Stimulated activated CD4-positive, alpha-beta T cell treated with anti-CD3 and anti-CD28 coated beads, Interleukin-15, amount 100 ng/mL, for 24 hours (primary cell): Measurements from ENCODE around the gene CSNK1G1.
"Not testable (repeated sequence)": the region's sequence is repeated elsewhere in the genome, so short reads cannot be mapped to it uniquely, and the experiment has no call there.

Source experiments
- DNase-seq: peaks from one replicate; pipeline ENCODE4 v3.0.0-alpha.2; 2020

The CSNK1G1 gene

DNA sequence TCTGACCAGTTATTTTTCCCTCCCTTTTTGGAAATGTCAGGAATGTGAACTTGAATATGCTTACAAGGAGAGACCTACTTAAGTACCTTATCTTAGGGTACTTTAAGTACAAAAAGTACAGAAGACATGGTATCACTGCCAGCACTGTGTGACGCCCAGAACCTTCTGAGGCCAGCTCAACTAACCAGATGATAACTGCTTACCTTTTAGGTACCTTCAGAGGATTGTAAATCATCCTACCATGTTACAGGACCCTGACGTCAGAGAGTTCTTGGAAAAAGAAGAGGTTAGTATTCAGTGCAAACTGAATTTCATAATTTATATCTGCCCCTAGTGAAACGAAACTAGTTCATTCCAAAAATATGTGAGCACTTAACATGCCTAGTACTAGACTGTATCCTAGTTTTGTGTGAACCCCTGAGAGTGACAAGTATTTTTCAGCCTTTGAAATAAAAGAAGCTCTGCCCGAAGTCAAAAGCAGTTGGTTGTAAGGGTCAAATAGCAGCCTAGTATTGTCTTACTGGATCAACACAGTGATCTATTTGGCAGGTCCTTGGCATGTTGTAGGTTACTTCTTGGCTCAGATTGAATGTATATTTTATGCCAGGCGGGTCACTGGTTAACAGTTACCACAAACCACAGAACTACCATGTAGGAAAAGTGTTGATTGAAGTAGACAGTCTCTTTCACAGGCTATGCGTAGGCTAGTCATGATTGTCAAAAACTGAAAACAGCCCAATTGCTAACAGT lies 228.3 kb downstream of the CSNK1G1 start:
- no peak for DNase-seq

DNA sequence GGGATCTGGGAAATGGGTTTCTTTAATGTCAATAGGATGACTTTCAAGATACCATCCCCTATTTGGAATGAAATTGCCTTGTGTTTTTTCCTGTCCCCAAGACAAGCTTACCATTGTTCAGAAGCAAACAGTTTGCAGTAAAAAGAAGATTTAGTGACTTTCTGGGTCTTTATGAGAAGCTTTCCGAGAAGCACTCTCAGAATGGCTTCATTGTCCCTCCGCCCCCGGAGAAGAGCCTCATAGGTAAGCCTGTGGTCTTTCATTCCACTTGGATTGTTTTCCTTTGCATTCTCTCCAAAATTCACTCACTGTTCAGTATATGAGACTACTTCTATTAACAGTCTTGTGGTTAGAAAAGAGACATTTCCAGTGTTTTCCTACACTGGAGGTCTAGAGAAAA lies 230.0 kb downstream of the CSNK1G1 start:
- DNase-seq: no peak

DNA sequence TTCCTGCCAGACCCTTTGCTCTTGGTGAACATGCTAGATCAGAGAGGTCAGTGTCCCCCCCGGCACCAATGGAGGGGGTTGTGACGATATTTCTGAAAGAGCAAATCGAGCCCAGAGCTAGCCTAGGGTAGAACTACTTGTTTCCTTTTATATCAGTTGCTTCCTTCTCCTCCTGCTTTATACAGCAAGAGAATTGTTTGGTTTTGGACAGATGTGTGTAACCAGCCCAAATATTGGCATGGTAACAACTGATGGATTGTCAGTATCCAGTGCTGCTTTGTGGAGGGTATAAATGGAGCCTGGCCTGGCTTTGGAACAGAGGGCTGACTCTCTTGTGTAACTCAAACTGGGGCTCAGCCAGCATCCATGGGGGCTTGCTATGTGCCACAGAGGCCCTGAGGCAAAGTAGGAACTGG lies 233.0 kb downstream of the CSNK1G1 start:
- no peak for DNase-seq

DNA sequence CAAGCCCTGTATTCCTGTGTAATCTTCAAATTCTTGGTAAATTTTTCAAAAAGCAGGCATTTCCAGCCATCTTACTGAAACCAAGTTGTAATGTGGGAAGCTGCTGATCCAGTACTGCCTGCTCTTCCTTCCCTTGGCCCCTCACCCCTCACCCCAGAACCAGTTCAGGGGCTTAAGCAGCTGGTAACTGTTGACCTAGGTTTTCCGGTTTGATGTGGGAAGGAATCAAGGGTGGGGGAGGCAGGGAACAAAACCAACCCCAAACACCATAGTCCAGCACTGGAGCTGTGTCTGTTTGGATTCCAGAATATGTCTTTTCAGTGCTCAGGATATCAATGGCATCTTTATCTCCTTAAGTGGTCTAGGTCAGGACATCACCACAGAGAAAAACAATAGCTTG lies 233.5 kb downstream of the CSNK1G1 start:
- no peak for DNase-seq

DNA sequence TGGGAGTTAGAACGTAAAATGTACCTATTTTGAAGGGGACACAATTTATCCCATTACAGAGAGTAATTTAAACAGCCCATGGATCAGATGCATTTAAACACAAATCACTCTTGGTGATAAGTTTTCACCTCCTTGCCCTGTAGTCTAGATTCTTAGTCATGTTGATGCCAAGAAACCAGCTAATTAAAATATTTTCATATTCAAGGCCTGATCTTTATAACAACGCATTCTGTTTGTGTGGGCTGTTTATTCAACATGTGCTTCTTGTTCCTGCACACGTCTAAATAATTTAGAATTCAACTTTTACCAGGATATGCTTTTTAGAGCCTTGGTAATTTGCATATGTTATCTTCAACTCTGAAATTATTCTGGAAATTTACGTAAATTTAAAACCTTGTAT lies 234.4 kb downstream of the CSNK1G1 start:
- DNase-seq: no peak

DNA sequence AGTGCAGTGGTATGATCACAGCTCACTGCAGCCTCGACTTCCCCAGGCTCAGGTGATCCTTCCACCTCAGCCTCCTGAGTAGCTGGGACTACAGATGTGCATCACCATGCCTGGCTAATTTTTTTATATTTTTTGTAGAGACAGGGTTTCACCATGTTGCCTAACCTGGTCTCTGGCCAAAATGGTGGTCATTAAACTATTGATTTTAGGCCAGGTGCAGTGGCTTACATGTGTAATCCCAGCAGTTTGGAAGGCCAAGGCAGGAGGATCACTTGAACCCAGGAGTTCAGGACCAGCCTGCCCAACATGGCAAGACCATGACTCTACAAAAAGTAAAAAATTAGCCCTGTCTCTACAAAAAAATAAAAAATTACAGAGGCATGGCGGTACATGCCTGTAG lies 235.7 kb downstream of the CSNK1G1 start:
- DNase-seq: not testable (repeated sequence)

DNA sequence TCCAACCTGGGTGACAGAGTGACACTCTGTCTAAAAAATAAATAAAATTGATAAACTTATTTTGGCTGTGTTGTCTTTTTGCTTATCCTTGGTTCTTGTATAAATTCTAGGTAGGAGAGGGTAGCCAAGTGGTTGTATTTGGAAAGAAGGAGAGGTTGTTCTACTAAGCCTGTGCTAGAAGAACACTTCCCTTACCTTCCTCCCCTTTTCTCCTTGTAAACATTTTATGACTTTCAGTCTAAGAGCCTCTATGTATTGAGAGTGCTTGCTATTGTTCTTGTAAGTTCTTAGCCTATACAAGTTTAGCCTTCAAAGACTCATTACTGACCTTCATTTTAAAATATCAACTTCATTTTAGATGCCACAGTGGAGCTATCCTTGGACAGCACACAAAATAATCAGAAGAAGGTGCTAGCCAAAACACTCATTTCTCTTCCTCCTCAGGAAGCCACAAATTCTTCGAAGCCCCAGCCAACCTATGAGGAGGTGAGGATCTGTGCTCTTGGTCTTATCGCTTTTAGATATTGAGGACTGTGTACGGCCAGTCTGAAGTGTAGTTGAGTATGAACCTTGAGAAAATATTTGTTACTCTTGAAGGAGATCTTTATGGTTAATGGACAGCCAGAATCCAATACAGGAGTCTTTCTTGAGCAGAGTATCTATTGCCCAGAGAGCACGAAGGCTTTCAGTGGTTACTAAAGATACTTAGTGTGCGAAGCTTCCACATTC lies 238.1 kb downstream of the CSNK1G1 start:
- no peak for DNase-seq
